GM12874 (cell line): Measurements from ENCODE around the gene ACOT7.

Experiments
- TF ChIP-seq, protein P1 (sequence below): IDR thresholded peaks from 2 replicates; pipeline ENCODE4 v1.5.1; 2011; ENCODE audit warnings: low read depth, mild to moderate bottlenecking, control low read depth, low read length, moderate library complexity; ENCODE audit not compliant: insufficient read depth

The ACOT7 gene

GRCh38 chr1:6247651-6248050 lies 145.9 kb downstream of the ACOT7 start:
- TF ChIP-seq, protein P1, sequence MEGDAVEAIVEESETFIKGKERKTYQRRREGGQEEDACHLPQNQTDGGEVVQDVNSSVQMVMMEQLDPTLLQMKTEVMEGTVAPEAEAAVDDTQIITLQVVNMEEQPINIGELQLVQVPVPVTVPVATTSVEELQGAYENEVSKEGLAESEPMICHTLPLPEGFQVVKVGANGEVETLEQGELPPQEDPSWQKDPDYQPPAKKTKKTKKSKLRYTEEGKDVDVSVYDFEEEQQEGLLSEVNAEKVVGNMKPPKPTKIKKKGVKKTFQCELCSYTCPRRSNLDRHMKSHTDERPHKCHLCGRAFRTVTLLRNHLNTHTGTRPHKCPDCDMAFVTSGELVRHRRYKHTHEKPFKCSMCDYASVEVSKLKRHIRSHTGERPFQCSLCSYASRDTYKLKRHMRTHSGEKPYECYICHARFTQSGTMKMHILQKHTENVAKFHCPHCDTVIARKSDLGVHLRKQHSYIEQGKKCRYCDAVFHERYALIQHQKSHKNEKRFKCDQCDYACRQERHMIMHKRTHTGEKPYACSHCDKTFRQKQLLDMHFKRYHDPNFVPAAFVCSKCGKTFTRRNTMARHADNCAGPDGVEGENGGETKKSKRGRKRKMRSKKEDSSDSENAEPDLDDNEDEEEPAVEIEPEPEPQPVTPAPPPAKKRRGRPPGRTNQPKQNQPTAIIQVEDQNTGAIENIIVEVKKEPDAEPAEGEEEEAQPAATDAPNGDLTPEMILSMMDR = no peak

GRCh38 chr1:6246497-6247467 lies 146.8 kb downstream of the ACOT7 start:
- TF ChIP-seq, protein P1 = peak; percentile 93

DNA sequence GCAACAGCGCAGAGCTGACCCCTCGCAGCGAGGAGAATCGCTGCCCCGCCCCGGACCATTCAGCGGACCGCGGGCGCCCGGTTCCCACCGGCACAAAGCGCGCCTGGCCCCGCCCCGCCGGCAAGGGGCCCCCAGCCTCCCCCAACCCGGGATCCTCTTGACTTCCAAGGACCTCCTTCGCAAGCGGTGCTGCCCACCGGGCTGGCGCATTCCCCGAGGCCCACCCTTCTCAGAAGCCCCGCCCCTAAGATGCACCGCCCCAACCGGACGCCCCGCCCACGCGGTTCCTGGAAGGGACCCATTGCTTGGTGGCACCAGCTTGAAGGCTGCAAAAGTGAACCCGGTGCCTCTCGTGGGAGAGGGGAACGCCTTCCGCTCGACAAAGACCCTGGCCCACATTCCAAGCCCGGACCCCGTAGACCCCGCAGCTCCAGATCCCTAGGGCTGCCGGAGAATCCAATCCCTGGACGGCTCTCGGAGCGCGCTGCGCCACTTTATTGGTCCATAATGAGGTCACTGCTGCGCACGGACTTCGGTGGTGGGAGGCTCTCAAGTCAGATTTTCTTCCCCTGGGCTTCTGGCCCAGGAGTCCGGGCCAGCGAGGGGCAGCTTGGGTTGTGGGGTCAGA lies 147.6 kb downstream of the ACOT7 start:
- TF ChIP-seq, protein P1 = no peak

GRCh38 chr1:6245086-6245868 lies 148.3 kb downstream of the ACOT7 start:
- TF ChIP-seq, protein P1 = peak; percentile 92

DNA sequence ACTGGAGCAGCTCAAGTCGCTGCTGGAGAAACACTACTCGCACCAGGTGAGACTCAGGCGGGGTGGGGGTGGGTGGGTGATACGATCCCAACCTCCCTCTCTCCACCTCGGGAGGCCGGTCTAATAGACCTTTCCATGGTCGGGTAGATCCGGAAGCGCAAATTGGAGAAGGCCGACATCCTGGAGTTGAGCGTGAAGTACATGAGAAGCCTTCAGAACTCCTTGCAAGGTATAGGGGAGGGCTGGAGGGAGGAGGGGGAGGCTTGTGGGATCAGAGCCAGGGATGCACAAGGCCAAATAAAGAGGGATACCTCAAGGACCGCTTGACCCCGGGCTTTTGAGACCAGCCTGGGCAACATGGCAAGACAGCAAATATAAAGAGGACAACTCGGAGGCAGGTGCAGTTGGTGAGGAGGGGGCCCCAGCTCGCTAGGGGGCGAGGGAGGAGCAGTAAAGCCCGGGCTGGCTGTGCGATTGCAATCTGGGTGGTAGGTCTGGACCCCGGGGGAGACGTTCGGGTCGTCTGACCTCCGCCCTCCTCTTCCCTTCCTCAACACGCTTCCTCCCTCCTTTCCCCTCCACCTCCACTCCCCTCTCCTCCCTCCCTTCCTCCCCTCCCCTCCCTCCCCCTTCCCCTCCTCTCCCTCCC lies 149.0 kb downstream of the ACOT7 start:
- TF ChIP-seq, protein P1 = no peak

GRCh38 chr1:6243993-6244392 lies 149.6 kb downstream of the ACOT7 start, which contains the start of gene HES3:
HES3 (plus strand) TSS chr1:6244179; CDS start chr1:6244366, 187 bp downstream.
- TF ChIP-seq, protein P1 = no peak
